IMR-90 (cell line): Measurements from ENCODE around the gene NMRAL1. TPM values are rescaled to one million over a fixed set of nuclear protein-coding genes. Genes with fewer than 3 reads are reported as not detected.

Source experiments
- ATAC-seq: fragments of 200-7000 bp; cut with Tn5 transposase; 2 replicates; pipeline ENCODE4 v1.9.1; 2020; ENCODE audit warnings: low read depth, mild to moderate bottlenecking, moderate library complexity
- BruUV-seq: library from RNA; stranded (reverse); fragments of 400-500 nt; replicated peaks from 2 replicates; lab custom pipeline; 2021; lab: Mats Ljungman, UMichigan
- CTCF ChIA-PET: fragments of 300-600 bp; formaldehyde crosslinking; extraction: SDS; loops from one replicate; lab custom pipeline; 2021; ENCODE audit warnings: antibody characterized with exemption; lab: Yijun Ruan, JAX
- POLR2A ChIA-PET: fragments of 300-600 bp; sonication (Branson Sonifier 250); formaldehyde crosslinking; loops from one replicate; lab custom pipeline; 2022; ENCODE audit warnings: antibody characterized with exemption; ENCODE audit not compliant: unreplicated experiment; lab: Charles Lee
- DNase-seq: peaks from one replicate; pipeline ENCODE4 v3.0.0; 2013
- H2AFZ ChIP-seq: replicated peaks from 2 replicates; pipeline ENCODE3; 2013; ENCODE audit warnings: low read length, mild to moderate bottlenecking; ENCODE audit not compliant: poor library complexity
- H2AK5ac ChIP-seq: 2 replicates; pipeline ENCODE4 v1.6.1; 2013; ENCODE audit warnings: low read depth, low read length, inconsistent platforms
- H2AK9ac ChIP-seq: replicated peaks from 2 replicates; pipeline ENCODE3; 2013; ENCODE audit warnings: mild to moderate bottlenecking, low read depth, low read length, moderate library complexity; ENCODE audit not compliant: poor library complexity
- H2BK120ac ChIP-seq: 2 replicates; pipeline ENCODE4 v1.6.1; 2013; ENCODE audit warnings: low read depth, low read length, inconsistent platforms
- H2BK15ac ChIP-seq: 3 replicates; pipeline ENCODE4 v1.6.1; 2013; ENCODE audit warnings: low read depth, low read length, inconsistent platforms
- H2BK20ac ChIP-seq: 2 replicates; pipeline ENCODE4 v1.6.1; 2013; ENCODE audit warnings: low read depth, mild to moderate bottlenecking, inconsistent platforms, low read length, moderate library complexity
- H2BK5ac ChIP-seq: 2 replicates; pipeline ENCODE4 v1.6.1; 2013; ENCODE audit warnings: mild to moderate bottlenecking, low read depth, low read length, inconsistent platforms; ENCODE audit not compliant: poor library complexity, severe bottlenecking
- H3K14ac ChIP-seq: replicated peaks from 2 replicates; pipeline ENCODE4 v1.6.1; 2013; ENCODE audit warnings: low read depth, low read length, inconsistent platforms
- H3K18ac ChIP-seq: 2 replicates; pipeline ENCODE4 v1.6.1; 2013; ENCODE audit warnings: low read depth, low read length, control low read depth
- H3K23ac ChIP-seq: 2 replicates; pipeline ENCODE4 v1.6.1; 2013; ENCODE audit warnings: low read depth, low read length, inconsistent platforms
- H3K27ac ChIP-seq: 2 replicates; pipeline ENCODE4 v1.5.1; 2013; ENCODE audit warnings: mild to moderate bottlenecking, control low read depth, low read length; ENCODE audit not compliant: insufficient read depth
- H3K27me3 ChIP-seq: 2 replicates; pipeline ENCODE4 v1.6.1; 2013; ENCODE audit warnings: low read length; ENCODE audit not compliant: control insufficient read depth, insufficient read depth
- H3K36me3 ChIP-seq: 2 replicates; pipeline ENCODE4 v1.6.1; 2013; ENCODE audit warnings: low read length, mixed read lengths; ENCODE audit not compliant: control insufficient read depth, insufficient read depth
- H3K4ac ChIP-seq: 2 replicates; pipeline ENCODE4 v1.6.1; 2013; ENCODE audit warnings: low read depth, low read length, inconsistent platforms
- H3K4me1 ChIP-seq: 2 replicates; pipeline ENCODE4 v1.6.1; 2013; ENCODE audit warnings: low read length, mixed read lengths; ENCODE audit not compliant: control insufficient read depth, insufficient read depth
- H3K4me2 ChIP-seq: 2 replicates; pipeline ENCODE4 v1.6.1; 2013; ENCODE audit warnings: low read depth, mild to moderate bottlenecking, control low read depth, low read length, moderate library complexity
- H3K4me3 ChIP-seq: 2 replicates; pipeline ENCODE4 v1.5.1; 2013; ENCODE audit warnings: low read depth, mild to moderate bottlenecking, control low read depth, low read length, moderate library complexity; ENCODE audit not compliant: insufficient read depth
- H3K56ac ChIP-seq: 2 replicates; pipeline ENCODE4 v1.6.1; 2013; ENCODE audit warnings: low read length, inconsistent platforms; ENCODE audit not compliant: insufficient read depth; ENCODE audit errors: extremely low read depth
- H3K79me1 ChIP-seq, 2 experiments: 2 replicates each; pipeline ENCODE4 v1.6.1; 2013; ENCODE audit warnings: low read length in 2 of 2, inconsistent platforms in 1 of 2, low read depth in 1 of 2
- H3K9ac ChIP-seq: 2 replicates; pipeline ENCODE4 v1.6.1; 2013; ENCODE audit warnings: low read depth, low read length, control low read depth
- H3K9me1 ChIP-seq: 2 replicates; pipeline ENCODE4 v1.6.1; 2013; ENCODE audit warnings: low read length, inconsistent platforms; ENCODE audit not compliant: insufficient read depth
- H3K9me3 ChIP-seq: 2 replicates; pipeline ENCODE4 v1.6.1; 2013; ENCODE audit warnings: low read length; ENCODE audit not compliant: control insufficient read depth, insufficient read depth
- H4K20me1 ChIP-seq: 2 replicates; pipeline ENCODE4 v1.6.1; 2013; ENCODE audit warnings: low read length, inconsistent platforms; ENCODE audit not compliant: insufficient read depth
- H4K5ac ChIP-seq: 2 replicates; pipeline ENCODE4 v1.6.1; 2013; ENCODE audit warnings: mild to moderate bottlenecking, low read depth, low read length, control low read depth
- H4K8ac ChIP-seq, 2 experiments: 2 replicates each; pipeline ENCODE4 v1.6.1; 2013; ENCODE audit warnings: low read depth in 2 of 2, low read length in 2 of 2, control low read depth in 1 of 2, inconsistent platforms in 1 of 2
- H4K91ac ChIP-seq: 2 replicates; pipeline ENCODE4 v1.6.1; 2013; ENCODE audit warnings: low read depth, low read length, inconsistent platforms; ENCODE audit not compliant: insufficient read depth
- CHD1 ChIP-seq: IDR thresholded peaks from 2 replicates; pipeline ENCODE4 v1.6.1; 2012; ENCODE audit warnings: low read depth, low read length, improper control_type of control experiment
- NFE2L2 ChIP-seq: fragments of 150-350 bp; IDR thresholded peaks from 2 replicates; pipeline ENCODE4 v1.6.1; 2016; ENCODE audit warnings: low read depth, mild to moderate bottlenecking, low read length
- WGBS, 2 experiments: methylation state at CpG; one replicate each; pipeline versions ENCODE4 v1.1.5 to v1.1.7; 2013; ENCODE audit warnings: missing lambda C conversion rate in 2 of 2; ENCODE audit not compliant: insufficient read length in 1 of 2; ENCODE audit errors: extremely low coverage in 2 of 2; 5-methylcytosine and 5-hydroxymethylcytosine counted together
- dilution Hi-C: fragments of 300-500 bp; cut with HindIII; formaldehyde crosslinking; loops from one replicate; pipeline ENCODE4 v1.14.3; 2018; ENCODE audit warnings: low sequenced_read_pairs; ENCODE audit not compliant: unreplicated experiment
- in situ Hi-C: fragments of 300-500 bp; cut with MboI; formaldehyde crosslinking; loops from 3 replicates; pipeline ENCODE4 v1.14.3; 2019; ENCODE audit warnings: low sequenced_read_pairs, inconsistent platforms, mixed read lengths
- intact Hi-C: fragments of 100-400 bp; cut with micrococcal nuclease; formaldehyde crosslinking; loops from 2 replicates; pipeline ENCODE4 v1.10.0; 2022
- polyA plus RNA-seq, 3 experiments: library from polyadenylated mRNA; depleted of rRNA; stranded (reverse); fragments of >200 nt; gene quantifications; 2 replicates each; pipeline ENCODE4 v1.2.3, GENCODE V29; 2012; ENCODE audit warnings: low replicate concordance in 1 of 3
- total RNA-seq: library from RNA; depleted of rRNA; stranded (reverse); fragments of >200 nt; gene quantifications from 2 replicates; pipeline ENCODE4 v1.2.3, GENCODE V29; 2012

NMRAL1 gene
- total and polyA plus RNA-seq, 2 of the 4 experiments (the other 2 are of a cell fraction), result 48.6 to 67.6 TPM

DNA sequence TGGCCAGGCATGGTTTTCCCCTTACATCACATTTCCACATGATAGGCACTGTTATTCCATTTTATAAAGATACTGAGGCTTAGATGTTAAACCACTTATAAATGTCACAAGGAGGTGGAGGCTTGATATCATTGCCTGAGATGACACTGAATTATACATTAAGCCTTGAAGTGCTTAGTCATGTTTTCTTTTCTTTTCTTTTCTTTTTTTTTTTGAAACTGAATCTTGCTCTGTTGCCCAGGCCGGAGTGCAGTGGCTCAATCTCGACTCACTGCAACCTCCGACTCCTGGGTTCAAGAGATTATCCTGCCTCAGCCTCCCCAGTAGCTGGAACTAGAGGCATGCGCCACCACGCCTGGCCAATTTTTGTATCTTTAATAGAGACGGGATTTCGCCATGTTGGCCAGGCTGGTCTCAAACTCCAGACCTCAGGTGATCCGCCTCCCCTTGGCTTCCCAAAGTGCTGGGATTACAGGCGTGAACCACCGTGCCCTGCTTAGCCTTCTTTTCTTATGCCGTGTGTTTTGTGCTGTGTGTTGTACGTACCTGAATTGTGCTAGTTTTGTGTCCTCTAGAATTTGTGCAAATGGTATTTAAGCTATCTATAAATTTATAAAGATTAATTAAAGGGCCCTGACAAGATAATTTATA lies 47.6 kb downstream of the NMRAL1 start:
- WGBS, 2 experiments, result 92% methylated on average over 7 of the region's 12 CpGs; no CpG with 5 or more reads in 1 of the 2 experiments
- peak overlapping the region; percentile 89; the same call in 1 of the 2 replicates for H3K23ac ChIP-seq

More for the DNA sequence above, 47.6 kb downstream of the NMRAL1 start:
- DNase-seq (no peak), ATAC-seq (no peak)
- Histone ChIP-seq H3K9me1 (peaks cover 16% of the 10 kb centered on the region), H4K91ac (no peak overlapping the region), H2AK9ac (no peak overlapping the region), H4K20me1 (peaks cover 16% of the 10 kb centered on the region; the same call in 1 of the 2 replicates), H3K4me2 (peak overlapping the region; percentile 96), H2BK120ac (no peak overlapping the region), H4K8ac (peak overlapping the region in 1 of 2 experiments; percentile 89; a peak in 2 of 4 replicates), H4K5ac (no peak overlapping the region), H3K4ac (peak overlapping the region; percentile 23; the same call in 1 of the 2 replicates), H3K9me3 (no peaks in the 10 kb centered on the region), H3K4me1 (peaks cover 5% of the 10 kb centered on the region; the same call in 1 of the 2 replicates), H2AFZ (no peak overlapping the region), H2AK5ac (no peak overlapping the region), H3K27ac (no peak overlapping the region), H3K56ac (peak overlapping the region; percentile 36; the same call in 1 of the 2 replicates), H3K9ac (peak overlapping the region; percentile 88; the same call in 1 of the 2 replicates), H3K27me3 (no peaks in the 10 kb centered on the region), H2BK20ac (0 out of 2 replicates have a peak overlapping the region, but pooled peaks have one; percentile 8), H3K4me3 (peak overlapping the region; percentile 61; the same call in 1 of the 2 replicates), H3K36me3 (peaks cover 4% of the 10 kb centered on the region), H2BK15ac (no peak overlapping the region), H3K14ac (peak overlapping the region; percentile 84; the same call in 1 of the 2 replicates), H3K79me1 (peaks cover 18 to 50% of the 10 kb centered on the region in 2 experiments; a peak in 3 of 4 replicates), H2BK5ac (peak overlapping the region; percentile 29), H3K18ac (no peak overlapping the region)
- CTCF ChIA-PET, result interaction anchor here (0.7 kb wide), 1 partner anchor 1060 kb away, joined by 7 read pairs; no protein-coding TSS in a partner anchor
- dilution Hi-C loops, result no loop called here
- peak; percentile 72 for TF ChIP-seq NFE2L2
- no peak for TF ChIP-seq CHD1
- intact Hi-C loops, result no loop called here
- BruUV-seq, result TSS peak; percentile 37
- POLR2A ChIA-PET, result no interaction called here
- in situ Hi-C loops, result no loop called here
